Measurements from ENCODE around the gene SLC48A1. TPM values are rescaled to one million over a fixed set of nuclear protein-coding genes. Genes with fewer than 3 reads are reported as not detected.
A peak's percentile ranks its signal among the peaks of the same experiment; 100 is the strongest.

Gene SLC48A1
- total and polyA plus RNA-seq, 11 donors, result 13.0 to 68.2 (median 23.8) TPM

GRCh38 chr12:47733142-47733541 lies 39.9 kb upstream of the SLC48A1 start:
- H3K4me3 ChIP-seq, result no peak overlapping the region
- peaks cover 26 to 77% (median 60%) of the 10 kb centered on the region in 12 donors for H3K4me1 ChIP-seq
- no peak for DNase-seq
- no peaks in the 10 kb centered on the region for H3K27me3 ChIP-seq
- H3K9me3 ChIP-seq, result no peaks in the 10 kb centered on the region
- no peak overlapping the region for H3K27ac ChIP-seq
- 88 to 97% (median 94%) methylated on average over 3 to 4 of the region's 4 CpGs for WGBS, 4 donors
- intact Hi-C loops (cut with DNase I), result no loop called here
- no peaks in the 10 kb centered on the region for H3K36me3 ChIP-seq
- TF ChIP-seq POLR2A (IDR thresholded peaks at IDR 0.05) (no peak), CTCF (IDR thresholded peaks at IDR 0.05) (no peak)
- ATAC-seq, result no peak

- no peaks in the 10 kb centered on the region for H3K36me3 ChIP-seq
- peak in 1 of 4 donors; percentile 2 for ATAC-seq
- no peaks in the 10 kb centered on the region for H3K27me3 ChIP-seq
- TF ChIP-seq CTCF (IDR thresholded peaks at IDR 0.05) (no peak), POLR2A (IDR thresholded peaks at IDR 0.05) (no peak)
- no peak overlapping the region for H3K4me3 ChIP-seq
- DNase-seq, result peak in 3 of 5 donors; percentile 37 to 70 (median 66)
- 61 to 68% (median 65%) methylated on average over 12 of the region's 12 CpGs for WGBS, 4 donors
- peak overlapping the region in 10 of 12 donors; percentile 32 to 91 (median 86) for H3K27ac ChIP-seq
- H3K4me1 ChIP-seq, result peaks cover 29 to 86% (median 65%) of the 10 kb centered on the region in 12 donors
- no peaks in the 10 kb centered on the region for H3K9me3 ChIP-seq
- intact Hi-C loops (cut with DNase I), result loop anchor here in 1 of 10 donors (2.0 kb wide), 1 partner anchor 16 kb away; no protein-coding TSS in a partner anchor
These were observed 38.1 kb upstream of the SLC48A1 start for GRCh38 chr12:47734725-47735480.

GRCh38 chr12:47735649-47736048 lies 37.4 kb upstream of the SLC48A1 start:
- H3K4me1 ChIP-seq, result peaks cover 29 to 86% (median 66%) of the 10 kb centered on the region in 12 donors
- no peaks in the 10 kb centered on the region for H3K27me3 ChIP-seq
- intact Hi-C loops (cut with DNase I), result loop anchor here in 3 of 10 donors (2.0 kb wide), 2 partner anchors 17 kb away; no protein-coding TSS in a partner anchor
- ATAC-seq (no peak), DNase-seq (peak in 2 of 5 donors; percentile 30 to 64)
- peak overlapping the region; percentile 72 to 91 (median 86) for H3K27ac ChIP-seq
- H3K4me3 ChIP-seq, result no peak overlapping the region
- H3K36me3 ChIP-seq, result no peaks in the 10 kb centered on the region
- 65 to 77% (median 72%) methylated on average over 10 to 11 of the region's 11 CpGs for whole genome bisulfite sequencing, 4 donors
- H3K9me3 ChIP-seq, result no peaks in the 10 kb centered on the region
- TF ChIP-seq POLR2A (IDR thresholded peaks at IDR 0.05), result no peak
- no peak for TF ChIP-seq CTCF (IDR thresholded peaks at IDR 0.05)

- TF ChIP-seq POLR2A (IDR thresholded peaks at IDR 0.05) (no peak), CTCF (IDR thresholded peaks at IDR 0.05) (no peak)
- Histone ChIP-seq H3K9me3 (no peaks in the 10 kb centered on the region), H3K4me3 (no peak overlapping the region), H3K27ac (peak overlapping the region; percentile 72 to 91 (median 86)), H3K36me3 (no peaks in the 10 kb centered on the region), H3K4me1 (peaks cover 34 to 86% (median 66%) of the 10 kb centered on the region in 12 donors), H3K27me3 (no peaks in the 10 kb centered on the region)
- whole genome bisulfite sequencing, 4 donors, result 37 to 61% (median 50%) methylated on average over 3 to 4 of the region's 4 CpGs
- ATAC-seq (no peak), DNase-seq (peak in 2 of 5 donors; percentile 58 to 62)
- intact Hi-C loops (cut with DNase I), result loop anchor here in 2 of 10 donors (2.0 kb wide), 2 partner anchors 17 kb away; no protein-coding TSS in a partner anchor
These were observed 36.8 kb upstream of the SLC48A1 start for GRCh38 chr12:47736216-47736615.

All from heart left ventricle (tissue), 16 donors.